Endothelial cell of umbilical vein (primary cell): Measurements from ENCODE around the gene DLGAP1.

Experiments
- CTCF ChIP-seq, 2 donors: IDR thresholded peaks; 1 replicate in 1 of 2; 2 replicates in 1 of 2; pipeline ENCODE4 v1.5.1; 2011; ENCODE audit warnings: low read length in 2 of 2, mild to moderate bottlenecking in 2 of 2, moderate library complexity in 2 of 2, control low read depth in 1 of 2, inconsistent platforms in 1 of 2, low read depth in 1 of 2; ENCODE audit not compliant: insufficient read depth in 1 of 2; ENCODE audit errors: extremely low read depth in 1 of 2
- EZH2 ChIP-seq: IDR thresholded peaks from 2 replicates; pipeline ENCODE4 v1.6.1; 2012; ENCODE audit warnings: borderline replicate concordance, low read depth, mild to moderate bottlenecking, moderate library complexity, low read length, inconsistent platforms; ENCODE audit not compliant: severe bottlenecking
- JUN ChIP-seq: IDR thresholded peaks from 2 replicates; pipeline ENCODE4 v1.6.1; 2011; ENCODE audit warnings: borderline replicate concordance, low read depth; ENCODE audit not compliant: insufficient read length, insufficient read depth
- POLR2AphosphoS5 ChIP-seq: IDR thresholded peaks from 2 replicates; pipeline ENCODE4 v1.6.1; 2012; ENCODE audit warnings: low read depth, mild to moderate bottlenecking, control low read depth, low read length, moderate library complexity; ENCODE audit not compliant: insufficient read depth

GRCh38 chr18:3514312-3515216 is 940.5 kb downstream of the DLGAP1 start:
- TF ChIP-seq CTCF (IDR thresholded peaks at IDR 0.05; ENCODE audit: extremely low read depth in 1 of 2, insufficient read depth in 1 of 2, low read depth in 1 of 2, low read length in 2 of 2) (no peak), JUN (no peak), POLR2AphosphoS5 (no peak), EZH2 (no peak)
